ENCODE results near the gene AS3MT.

AS3MT gene

GRCh38 chr10:102945962-102946361 is 76.7 kb downstream of the AS3MT start:
- no peaks in the 10 kb centered on the region for H3K9me3 ChIP-seq (ENCODE audit: control insufficient read depth, insufficient read depth, low read length)
- H3K27ac ChIP-seq (ENCODE audit: low read depth, low read length): no peak overlapping the region
- peaks cover 10% of the 10 kb centered on the region for H3K4me1 ChIP-seq (ENCODE audit: control insufficient read depth, insufficient read depth, low read length)
- H3K9ac ChIP-seq (ENCODE audit: low read depth, low read length): no peak overlapping the region
- H3K36me3 ChIP-seq (ENCODE audit: control insufficient read depth, insufficient read depth, low read length): no peaks in the 10 kb centered on the region
- H3K4me3 ChIP-seq (ENCODE audit: low read depth, low read length): no peak overlapping the region
- no peaks in the 10 kb centered on the region for H3K27me3 ChIP-seq (ENCODE audit: control insufficient read depth, insufficient read depth, low read length)

- Histone ChIP-seq H3K9me3 (ENCODE audit: control insufficient read depth, insufficient read depth, low read length) (no peaks in the 10 kb centered on the region), H3K27me3 (ENCODE audit: control insufficient read depth, insufficient read depth, low read length) (no peaks in the 10 kb centered on the region), H3K4me1 (ENCODE audit: control insufficient read depth, insufficient read depth, low read length) (peaks cover 10% of the 10 kb centered on the region), H3K9ac (ENCODE audit: low read depth, low read length) (no peak overlapping the region), H3K4me3 (ENCODE audit: low read depth, low read length) (no peak overlapping the region), H3K36me3 (ENCODE audit: control insufficient read depth, insufficient read depth, low read length) (no peaks in the 10 kb centered on the region), H3K27ac (ENCODE audit: low read depth, low read length) (no peak overlapping the region)
Measured at GRCh38 chr10:102946992-102947391, 77.7 kb downstream of the AS3MT start.

DNA sequence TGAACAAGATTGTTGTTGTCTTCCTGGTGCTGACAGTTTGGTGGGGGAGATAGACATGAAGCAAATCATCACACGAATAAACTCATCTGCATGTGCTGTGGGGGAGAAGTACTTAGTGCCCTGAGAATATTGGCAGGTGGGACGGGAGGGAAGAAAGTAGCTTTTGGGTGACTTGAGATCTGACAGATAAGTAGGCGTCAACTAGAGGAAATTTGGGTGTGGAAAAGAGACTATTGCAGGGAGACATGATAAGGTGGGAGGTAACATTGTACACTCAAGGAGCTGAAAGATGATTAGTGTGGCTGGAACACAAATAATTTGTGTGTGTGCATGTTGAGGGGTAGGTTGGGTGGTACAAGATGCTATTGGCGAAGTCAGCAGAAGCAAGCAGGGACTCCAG is 78.9 kb downstream of the AS3MT start:
- Histone ChIP-seq H3K9me3 (ENCODE audit: control insufficient read depth, insufficient read depth, low read length) (no peaks in the 10 kb centered on the region), H3K36me3 (ENCODE audit: control insufficient read depth, insufficient read depth, low read length) (no peaks in the 10 kb centered on the region), H3K9ac (ENCODE audit: low read depth, low read length) (no peak overlapping the region), H3K4me1 (ENCODE audit: control insufficient read depth, insufficient read depth, low read length) (peaks cover 10% of the 10 kb centered on the region), H3K4me3 (ENCODE audit: low read depth, low read length) (no peak overlapping the region), H3K27ac (ENCODE audit: low read depth, low read length) (no peak overlapping the region), H3K27me3 (ENCODE audit: control insufficient read depth, insufficient read depth, low read length) (no peaks in the 10 kb centered on the region)

- Histone ChIP-seq H3K27ac (ENCODE audit: low read depth, low read length) (no peak overlapping the region), H3K9ac (ENCODE audit: low read depth, low read length) (no peak overlapping the region), H3K4me1 (ENCODE audit: control insufficient read depth, insufficient read depth, low read length) (peaks cover 10% of the 10 kb centered on the region), H3K9me3 (ENCODE audit: control insufficient read depth, insufficient read depth, low read length) (no peaks in the 10 kb centered on the region), H3K4me3 (ENCODE audit: low read depth, low read length) (no peak overlapping the region), H3K36me3 (ENCODE audit: control insufficient read depth, insufficient read depth, low read length) (no peaks in the 10 kb centered on the region), H3K27me3 (ENCODE audit: control insufficient read depth, insufficient read depth, low read length) (no peaks in the 10 kb centered on the region)
Measured at GRCh38 chr10:102948786-102949185, 79.5 kb downstream of the AS3MT start.

GRCh38 chr10:102949916-102950315 is 80.6 kb downstream of the AS3MT start:
- H3K27me3 ChIP-seq (ENCODE audit: control insufficient read depth, insufficient read depth, low read length): no peaks in the 10 kb centered on the region
- peaks cover 10% of the 10 kb centered on the region for H3K4me1 ChIP-seq (ENCODE audit: control insufficient read depth, insufficient read depth, low read length)
- H3K4me3 ChIP-seq (ENCODE audit: low read depth, low read length): no peak overlapping the region
- no peaks in the 10 kb centered on the region for H3K36me3 ChIP-seq (ENCODE audit: control insufficient read depth, insufficient read depth, low read length)
- no peaks in the 10 kb centered on the region for H3K9me3 ChIP-seq (ENCODE audit: control insufficient read depth, insufficient read depth, low read length)
- H3K9ac ChIP-seq (ENCODE audit: low read depth, low read length): no peak overlapping the region
- no peak overlapping the region for H3K27ac ChIP-seq (ENCODE audit: low read depth, low read length)

- no peaks in the 10 kb centered on the region for H3K4me1 ChIP-seq (ENCODE audit: control insufficient read depth, insufficient read depth, low read length)
Measured at GRCh38 chr10:102951316-102951715, 82.0 kb downstream of the AS3MT start.

More at GRCh38 chr10:102951316-102951715, 82.0 kb downstream of the AS3MT start:
- no peak overlapping the region for H3K27ac ChIP-seq (ENCODE audit: low read depth, low read length)
- H3K9ac ChIP-seq (ENCODE audit: low read depth, low read length): no peak overlapping the region
- H3K36me3 ChIP-seq (ENCODE audit: control insufficient read depth, insufficient read depth, low read length): no peaks in the 10 kb centered on the region
- no peaks in the 10 kb centered on the region for H3K27me3 ChIP-seq (ENCODE audit: control insufficient read depth, insufficient read depth, low read length)
- H3K9me3 ChIP-seq (ENCODE audit: control insufficient read depth, insufficient read depth, low read length): no peaks in the 10 kb centered on the region
- H3K4me3 ChIP-seq (ENCODE audit: low read depth, low read length): no peak overlapping the region
